Effector memory CD4-positive, alpha-beta T cell (primary cell): ENCODE measurements around the gene GPD2.

Experiments used
- DNase-seq, 3 donors: peaks; one replicate each; pipeline ENCODE4 v3.0.0-alpha.2; 2020
- H3K27ac ChIP-seq: 2 replicates; pipeline ENCODE4 v1.7.0; 2013; ENCODE audit warnings: mild to moderate bottlenecking, low read length, moderate library complexity; ENCODE audit not compliant: insufficient read depth, poor library complexity, severe bottlenecking
- H3K27me3 ChIP-seq: replicated peaks from 2 replicates; pipeline ENCODE4 v1.7.0; 2013; ENCODE audit warnings: mild to moderate bottlenecking, low read length; ENCODE audit not compliant: insufficient read depth, control insufficient read depth, poor library complexity, severe bottlenecking
- H3K36me3 ChIP-seq: 2 replicates; pipeline ENCODE4 v1.7.0; 2013; ENCODE audit warnings: mild to moderate bottlenecking, low read length, moderate library complexity; ENCODE audit not compliant: control insufficient read depth, insufficient read depth
- H3K4me1 ChIP-seq: 2 replicates; pipeline ENCODE4 v1.7.0; 2013; ENCODE audit warnings: low read length, mild to moderate bottlenecking; ENCODE audit not compliant: control insufficient read depth, insufficient read depth, poor library complexity, severe bottlenecking
- H3K4me3 ChIP-seq: 2 replicates; pipeline ENCODE4 v1.7.0; 2013; ENCODE audit warnings: low read length, low read depth, mild to moderate bottlenecking; ENCODE audit not compliant: insufficient read depth, poor library complexity, severe bottlenecking
- H3K9me3 ChIP-seq: 2 replicates; pipeline ENCODE4 v1.7.0; 2013; ENCODE audit warnings: mild to moderate bottlenecking, low read length, moderate library complexity; ENCODE audit not compliant: control insufficient read depth

The GPD2 gene

DNA sequence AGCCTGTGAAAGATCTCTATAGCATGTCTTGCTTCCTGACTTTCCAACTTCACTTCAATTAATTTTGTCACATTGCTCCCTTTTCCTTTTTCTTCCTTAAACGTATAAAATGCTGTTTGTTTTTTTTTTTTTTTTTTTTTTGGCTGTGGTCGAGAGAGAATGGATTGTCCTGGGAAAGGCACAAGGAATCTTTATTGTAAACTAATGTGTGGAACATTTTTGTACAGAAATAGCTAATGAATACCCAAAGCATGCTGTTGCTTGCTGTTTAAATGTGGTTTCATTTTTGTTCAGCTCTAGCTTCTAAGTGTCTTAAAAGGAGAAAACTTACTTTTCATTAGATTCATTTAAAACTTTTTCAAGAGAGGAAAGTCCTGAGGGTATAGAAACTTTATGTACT lies 105.5 kb downstream of the GPD2 start:
- no peaks in the 10 kb centered on the region for H3K4me1 ChIP-seq
- H3K27ac ChIP-seq: no peak overlapping the region
- H3K9me3 ChIP-seq: no peaks in the 10 kb centered on the region
- H3K4me3 ChIP-seq: no peak overlapping the region
- DNase-seq: no peak
- no peaks in the 10 kb centered on the region for H3K27me3 ChIP-seq
- no peaks in the 10 kb centered on the region for H3K36me3 ChIP-seq

DNA sequence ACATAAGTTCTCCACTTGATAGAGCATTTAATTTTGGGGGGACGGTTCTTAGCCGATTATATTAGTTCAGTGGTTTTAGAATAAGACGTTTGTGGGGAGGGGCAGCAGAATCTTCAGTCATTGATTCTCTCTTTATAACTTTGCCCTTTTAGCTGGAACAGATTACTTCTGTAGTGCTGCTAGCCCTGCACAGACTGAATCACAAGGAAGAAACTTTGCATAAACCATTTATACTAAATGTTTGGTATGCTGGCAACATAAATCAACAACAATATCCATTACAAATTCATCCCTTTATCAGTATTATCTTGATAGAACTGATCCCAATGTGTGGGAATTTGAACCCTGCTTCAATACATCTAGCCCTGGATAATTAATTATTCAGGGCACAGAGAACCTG lies 112.2 kb downstream of the GPD2 start:
- Histone ChIP-seq H3K27ac (no peak overlapping the region), H3K4me3 (no peak overlapping the region), H3K9me3 (no peaks in the 10 kb centered on the region), H3K36me3 (no peaks in the 10 kb centered on the region), H3K27me3 (no peaks in the 10 kb centered on the region), H3K4me1 (no peaks in the 10 kb centered on the region)
- no peak for DNase-seq

DNA sequence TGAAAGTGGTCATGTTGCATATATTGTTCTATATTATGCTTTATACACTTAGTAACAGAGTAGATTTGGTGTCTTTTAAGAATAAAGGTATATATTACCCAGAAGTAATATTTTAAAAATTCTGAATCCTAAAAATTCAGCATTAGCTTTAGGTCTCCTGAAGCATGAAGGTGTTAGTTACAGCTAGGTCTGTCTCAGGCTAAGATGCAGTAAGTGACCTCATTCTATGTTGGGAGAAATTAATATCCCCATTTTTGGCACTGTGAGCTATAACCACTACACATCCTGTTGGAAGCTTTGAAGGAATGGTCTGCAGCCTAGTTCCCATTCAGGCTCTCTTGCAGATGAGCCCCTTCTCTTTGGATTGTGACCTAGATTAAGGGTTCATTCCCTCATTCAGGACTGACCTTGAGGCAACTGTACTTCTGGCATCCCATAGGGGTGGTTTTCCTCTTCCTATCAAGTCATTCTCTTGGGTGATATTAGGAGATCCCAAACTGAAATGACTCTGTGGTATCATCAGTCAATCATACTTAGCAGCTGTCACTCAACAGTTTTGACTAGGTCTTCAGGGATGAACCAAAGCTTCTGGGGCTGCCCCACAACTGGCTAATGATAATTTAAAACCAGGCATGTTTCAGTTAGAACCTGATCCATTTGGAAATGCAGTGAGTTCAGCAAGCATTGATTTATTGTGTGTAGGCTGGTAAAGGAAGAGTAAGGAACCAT lies 117.7 kb downstream of the GPD2 start:
- Histone ChIP-seq H3K4me1 (no peaks in the 10 kb centered on the region), H3K27me3 (no peaks in the 10 kb centered on the region), H3K36me3 (peaks cover 7% of the 10 kb centered on the region), H3K9me3 (no peaks in the 10 kb centered on the region), H3K4me3 (no peak overlapping the region), H3K27ac (no peak overlapping the region)
- DNase-seq: no peak

DNA sequence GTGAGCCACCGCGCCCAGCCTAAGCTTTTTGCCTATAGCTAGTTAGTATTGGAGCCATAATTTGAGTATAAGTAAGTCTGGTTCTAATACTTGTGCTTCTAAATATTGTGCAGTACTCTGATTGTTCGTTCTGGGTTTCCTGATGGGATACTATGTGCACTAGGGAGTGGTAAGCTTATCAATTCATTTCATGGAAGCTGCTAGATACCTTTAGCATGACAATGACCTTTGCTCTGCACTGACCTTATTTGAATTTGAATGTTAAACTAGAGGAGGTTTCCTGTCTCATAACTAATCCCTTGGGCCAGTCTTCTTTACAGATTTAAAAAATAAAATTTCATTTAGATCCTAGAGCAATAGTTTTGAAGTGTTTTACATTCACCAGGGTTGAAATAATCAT lies 125.1 kb downstream of the GPD2 start:
- H3K27me3 ChIP-seq: no peaks in the 10 kb centered on the region
- H3K4me1 ChIP-seq: no peaks in the 10 kb centered on the region
- peaks cover 9% of the 10 kb centered on the region for H3K36me3 ChIP-seq
- DNase-seq: no peak
- no peak overlapping the region for H3K4me3 ChIP-seq
- H3K9me3 ChIP-seq: no peaks in the 10 kb centered on the region
- no peak overlapping the region for H3K27ac ChIP-seq

DNA sequence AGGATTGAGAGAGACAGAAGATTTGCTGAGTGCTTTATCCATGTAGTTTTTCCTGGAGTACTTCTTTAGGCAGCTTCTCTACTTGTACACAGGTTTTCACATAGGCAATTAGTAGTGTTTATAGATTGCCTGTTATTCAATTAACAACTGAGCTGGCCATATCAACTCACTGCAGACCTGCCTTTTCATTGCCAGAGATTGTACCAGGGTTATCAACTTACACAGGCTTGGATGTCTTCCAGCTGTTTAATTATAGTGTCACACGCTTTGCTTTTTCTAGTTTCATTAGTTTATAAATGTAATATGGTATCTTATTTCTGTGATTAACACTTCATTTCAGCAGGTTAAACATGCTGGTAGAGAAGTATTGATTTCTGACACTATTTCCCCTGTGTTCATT lies 125.9 kb downstream of the GPD2 start:
- Histone ChIP-seq H3K36me3 (peaks cover 9% of the 10 kb centered on the region), H3K9me3 (no peaks in the 10 kb centered on the region)
- no peak for DNase-seq

DNA sequence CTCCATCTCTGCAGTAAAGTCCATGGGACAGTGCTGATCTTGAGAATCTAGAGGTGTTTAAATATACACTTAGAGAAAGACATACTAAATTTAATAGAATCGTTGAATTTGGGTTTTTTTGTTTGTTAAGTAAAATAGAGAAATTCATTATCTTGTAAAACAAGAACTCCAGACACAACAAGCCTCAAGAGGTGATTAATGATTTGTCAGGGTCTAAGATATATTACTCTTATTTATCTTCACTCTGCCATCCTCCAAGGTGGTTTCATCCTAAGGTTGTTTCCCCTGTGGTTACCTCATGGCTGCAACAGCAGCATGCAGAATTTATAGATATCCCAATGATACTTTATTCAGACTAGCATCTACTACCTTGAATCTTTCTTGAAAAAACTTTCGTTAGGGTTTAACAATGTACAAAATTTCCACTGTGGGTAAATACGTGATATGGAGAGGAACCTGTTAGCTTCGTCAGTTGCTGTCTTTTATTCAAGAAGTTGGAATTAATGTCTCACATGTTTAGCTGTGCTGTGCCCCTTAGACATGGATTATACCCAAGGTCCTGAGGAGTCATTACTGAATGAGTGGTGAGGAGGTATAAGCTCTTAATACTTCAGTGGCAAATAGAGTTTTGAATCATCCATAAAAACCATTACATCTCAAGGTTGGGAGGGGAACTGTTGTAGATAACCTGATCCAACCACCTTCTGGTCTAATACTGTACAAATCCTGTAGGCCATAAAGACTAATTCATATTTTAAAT lies 128.0 kb downstream of the GPD2 start:
- no peaks in the 10 kb centered on the region for H3K27me3 ChIP-seq
- H3K27ac ChIP-seq: no peak overlapping the region
- no peak overlapping the region for H3K4me3 ChIP-seq
- H3K9me3 ChIP-seq: no peaks in the 10 kb centered on the region
- no peaks in the 10 kb centered on the region for H3K4me1 ChIP-seq
- peaks cover 3% of the 10 kb centered on the region for H3K36me3 ChIP-seq
- DNase-seq: no peak

More for the DNA sequence above, 125.9 kb downstream of the GPD2 start:
- H3K4me3 ChIP-seq: no peak overlapping the region
- no peaks in the 10 kb centered on the region for H3K27me3 ChIP-seq
- no peak overlapping the region for H3K27ac ChIP-seq
- no peaks in the 10 kb centered on the region for H3K4me1 ChIP-seq

DNA sequence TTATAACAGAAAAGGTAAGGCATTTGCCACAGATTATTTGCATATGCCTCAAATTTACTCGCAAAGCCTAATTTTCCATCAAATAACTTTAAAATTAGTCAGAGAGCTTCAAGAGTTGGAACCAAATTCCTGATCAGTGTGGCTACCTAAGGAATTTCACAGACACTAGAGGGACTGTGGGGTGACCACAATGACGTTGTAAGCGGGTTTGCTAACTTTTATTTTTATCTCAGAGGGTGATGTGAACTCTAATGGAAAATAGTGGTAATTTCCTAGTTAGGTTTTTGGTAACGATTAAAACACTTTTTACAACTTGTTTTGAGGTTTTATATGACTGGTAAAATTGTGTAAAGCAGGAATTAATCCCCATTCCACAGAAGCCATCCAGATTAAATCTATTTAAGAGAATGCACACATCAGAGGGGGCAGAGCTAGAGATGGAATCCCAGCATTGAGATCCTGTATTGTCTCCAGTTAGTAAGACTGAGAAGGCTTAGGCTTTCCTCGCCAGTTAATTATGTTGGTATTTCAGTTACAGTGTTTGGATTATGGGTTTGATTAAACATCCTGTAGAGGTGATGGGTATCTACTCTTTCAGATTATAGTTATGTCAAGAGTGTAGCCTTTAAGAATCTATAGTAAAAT lies 129.0 kb downstream of the GPD2 start:
- no peak for DNase-seq
- no peak overlapping the region for H3K4me3 ChIP-seq
- H3K9me3 ChIP-seq: no peaks in the 10 kb centered on the region
- no peaks in the 10 kb centered on the region for H3K27me3 ChIP-seq
- H3K36me3 ChIP-seq: peaks cover 3% of the 10 kb centered on the region
- no peaks in the 10 kb centered on the region for H3K4me1 ChIP-seq
- no peak overlapping the region for H3K27ac ChIP-seq

DNA sequence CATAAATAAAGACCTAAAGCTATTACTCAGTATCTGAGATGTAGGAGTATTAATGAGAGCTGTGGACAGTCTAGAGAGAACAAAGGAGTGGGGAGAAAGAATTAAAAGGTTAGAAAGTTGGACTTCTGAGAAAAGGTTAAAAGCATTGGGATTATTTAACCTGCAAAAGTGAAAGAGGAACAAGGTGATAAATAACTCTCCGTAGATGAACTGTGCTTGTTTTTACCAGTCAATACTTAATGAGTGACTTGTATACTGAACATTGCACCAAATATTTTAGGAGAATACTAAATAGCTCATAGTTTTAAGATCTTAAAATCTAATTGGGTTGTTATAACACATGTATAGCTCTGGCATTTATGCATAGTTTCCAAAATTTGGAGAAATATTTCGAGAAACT lies 137.5 kb downstream of the GPD2 start:
- Histone ChIP-seq H3K9me3 (no peaks in the 10 kb centered on the region), H3K36me3 (peaks cover 7% of the 10 kb centered on the region), H3K4me1 (no peaks in the 10 kb centered on the region), H3K27ac (no peak overlapping the region), H3K4me3 (no peak overlapping the region), H3K27me3 (no peaks in the 10 kb centered on the region)
- DNase-seq: no peak

DNA sequence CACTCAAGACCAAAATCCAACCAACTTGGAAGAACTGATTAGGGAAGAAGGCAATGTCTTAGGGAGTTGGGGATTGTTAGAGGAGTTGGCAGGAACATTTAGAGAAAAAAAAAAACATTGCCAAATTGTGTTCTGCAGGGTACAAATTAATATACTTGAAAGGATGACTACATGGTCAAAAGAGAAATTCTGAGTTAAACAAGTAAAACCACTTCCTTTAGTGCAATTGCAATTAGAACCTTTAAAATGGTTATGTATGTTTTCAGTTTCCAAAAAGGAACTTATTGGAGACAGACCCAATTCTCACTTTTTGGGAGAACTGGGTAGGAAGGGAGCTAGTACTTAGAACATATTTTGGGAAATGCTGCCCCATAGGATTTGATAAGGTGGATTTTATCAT lies 137.9 kb downstream of the GPD2 start:
- Histone ChIP-seq H3K27ac (no peak overlapping the region), H3K27me3 (no peaks in the 10 kb centered on the region), H3K4me3 (no peak overlapping the region), H3K9me3 (no peaks in the 10 kb centered on the region), H3K36me3 (peaks cover 7% of the 10 kb centered on the region), H3K4me1 (no peaks in the 10 kb centered on the region)
- no peak for DNase-seq

DNA sequence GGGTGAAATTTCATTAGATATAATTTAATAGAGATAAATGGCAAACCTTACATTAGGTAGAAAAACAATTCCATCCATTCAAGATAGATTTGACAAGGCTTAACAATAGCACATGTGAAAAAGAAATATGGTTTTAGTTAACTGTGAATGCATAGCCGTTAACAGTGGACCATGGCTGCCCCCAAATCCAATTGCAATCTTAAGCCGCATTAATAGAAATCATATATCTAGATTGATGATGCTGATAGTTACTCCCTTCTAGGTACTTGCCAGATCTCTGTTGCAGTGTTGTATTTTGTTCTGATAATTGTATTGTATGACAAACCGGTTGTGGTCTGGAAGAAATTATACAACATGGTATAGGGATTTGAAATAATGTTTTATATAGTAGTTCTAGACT lies 139.8 kb downstream of the GPD2 start:
- Histone ChIP-seq H3K27ac (no peak overlapping the region), H3K27me3 (no peaks in the 10 kb centered on the region), H3K9me3 (no peaks in the 10 kb centered on the region), H3K4me3 (no peak overlapping the region), H3K4me1 (no peaks in the 10 kb centered on the region), H3K36me3 (peaks cover 7% of the 10 kb centered on the region)
- DNase-seq: no peak
